H1 (cell line): ENCODE data around the gene IP6K3. TPM values are rescaled to one million over a fixed set of nuclear protein-coding genes. Genes with fewer than 3 reads are reported as not detected.

ENCODE experiments used
- CTCF ChIA-PET: fragments of 300-600 bp; sonication (Branson Sonifier 250); formaldehyde crosslinking; loops from one replicate; lab custom pipeline; 2021; ENCODE audit not compliant: partially characterized antibody; lab: Charles Lee
- POLR2A ChIA-PET: fragments of 300-600 bp; sonication (Branson Sonifier 250); formaldehyde crosslinking; loops from one replicate; lab custom pipeline; 2021; ENCODE audit warnings: inconsistent platforms; ENCODE audit not compliant: partially characterized antibody; lab: Charles Lee
- DNase-seq, 2 experiments: peaks; one replicate each; pipeline versions ENCODE4 v3.0.0 to v3.0.0-alpha.2; 2010 to 2022; ENCODE audit warnings: low spot score in 2 of 2, low read depth in 1 of 2, mixed read lengths in 1 of 2
- FAIRE-seq: peaks from 2 replicates; lab custom pipeline; 2011; peaks lifted over from hg19 to GRCh38; lab: Jason Lieb, UNC
- H2AFZ ChIP-seq: 2 replicates; pipeline ENCODE4 v1.8.1; 2012; ENCODE audit warnings: low read length, inconsistent platforms
- H2AK5ac ChIP-seq: 2 replicates; pipeline ENCODE4 v1.6.1; 2013; ENCODE audit warnings: low read depth, low read length
- H2BK120ac ChIP-seq: replicated peaks from 2 replicates; pipeline ENCODE3; 2013; ENCODE audit warnings: low read depth, low read length, inconsistent platforms
- H2BK12ac ChIP-seq: 2 replicates; pipeline ENCODE4 v1.6.1; 2013; ENCODE audit warnings: low read depth, low read length
- H2BK15ac ChIP-seq: 2 replicates; pipeline ENCODE4 v1.6.1; 2013; ENCODE audit warnings: low read length
- H2BK20ac ChIP-seq: 2 replicates; pipeline ENCODE4 v1.6.1; 2013; ENCODE audit warnings: low read length
- H2BK5ac ChIP-seq: 2 replicates; pipeline ENCODE4 v1.6.1; 2013; ENCODE audit warnings: low read depth, low read length
- H3K14ac ChIP-seq: 2 replicates; pipeline ENCODE4 v1.6.1; 2013; ENCODE audit warnings: inconsistent platforms; ENCODE audit not compliant: insufficient read length
- H3K18ac ChIP-seq: 2 replicates; pipeline ENCODE4 v1.6.1; 2013; ENCODE audit warnings: low read length; ENCODE audit errors: extremely low read depth
- H3K23ac ChIP-seq: 2 replicates; pipeline ENCODE4 v1.6.1; 2013; ENCODE audit warnings: inconsistent platforms; ENCODE audit not compliant: insufficient read length
- H3K23me2 ChIP-seq: 2 replicates; pipeline ENCODE4 v1.6.1; 2013; ENCODE audit warnings: low read depth, low read length
- H3K27ac ChIP-seq: 2 replicates; pipeline ENCODE4 v1.6.1; 2011; ENCODE audit warnings: low read depth, low read length, inconsistent platforms
- H3K27me3 ChIP-seq, 4 experiments: replicated peaks in 1 of 4; 1 replicate in 1 of 4; 2 replicates in 3 of 4; pipeline versions ENCODE4 v1.6.1 to v1.8.1; 2011 to 2013; ENCODE audit warnings: low read length in 3 of 4, mild to moderate bottlenecking in 3 of 4, inconsistent platforms in 2 of 4, mixed read lengths in 2 of 4, moderate library complexity in 1 of 4; ENCODE audit not compliant: control insufficient read depth in 3 of 4, insufficient read depth in 3 of 4; ENCODE audit errors: extremely low read depth in 1 of 4
- H3K36me3 ChIP-seq, 4 experiments: 2 replicates each; pipeline versions ENCODE4 v1.6.1 to v1.8.1; 2011 to 2013; ENCODE audit warnings: mild to moderate bottlenecking in 4 of 4, low read length in 3 of 4, moderate library complexity in 2 of 4, control low read depth in 1 of 4, inconsistent platforms in 1 of 4; ENCODE audit not compliant: insufficient read depth in 4 of 4, control insufficient read depth in 2 of 4
- H3K4ac ChIP-seq: replicated peaks from 2 replicates; pipeline ENCODE3; 2013; ENCODE audit warnings: low read length, low read depth, mixed read lengths, inconsistent platforms; ENCODE audit not compliant: insufficient read length
- H3K4me1 ChIP-seq, 4 experiments: replicated peaks in 1 of 4; 1 replicate in 1 of 4; 2 replicates in 3 of 4; pipeline versions ENCODE4 v1.6.1 to v1.8.1; 2011 to 2013; ENCODE audit warnings: low read length in 3 of 4, inconsistent platforms in 2 of 4, mixed read lengths in 1 of 4; ENCODE audit not compliant: insufficient read depth in 4 of 4, control insufficient read depth in 3 of 4
- H3K4me2 ChIP-seq, 2 experiments: 2 replicates each; pipeline versions ENCODE4 v1.6.1 to v1.8.1; 2011 to 2013; ENCODE audit warnings: low read depth in 2 of 2, low read length in 2 of 2, control low read depth in 1 of 2, inconsistent platforms in 1 of 2, mild to moderate bottlenecking in 1 of 2; ENCODE audit not compliant: insufficient read depth in 1 of 2
- H3K4me3 ChIP-seq, 4 experiments: fragments of 200-600, 300-600 bp in 1 of 4; sonication (generic), shearing (Covaris generic), sonication (Bioruptor Twin) in 1 of 4; 2 replicates each; pipeline versions ENCODE4 v1.5.1 to v1.8.1; 2011 to 2016; ENCODE audit warnings: low read length in 4 of 4, low read depth in 3 of 4, control low read depth in 2 of 4, inconsistent platforms in 2 of 4, mild to moderate bottlenecking in 2 of 4, mixed read lengths in 1 of 4, moderate library complexity in 1 of 4; ENCODE audit not compliant: insufficient read depth in 2 of 4; ENCODE audit errors: extremely low read depth in 1 of 4
- H3K56ac ChIP-seq: replicated peaks from 2 replicates; pipeline ENCODE3; 2013; ENCODE audit warnings: low read depth, mild to moderate bottlenecking, mixed read lengths, low read length, inconsistent platforms; ENCODE audit not compliant: insufficient read length
- H3K79me1 ChIP-seq: 2 replicates; pipeline ENCODE4 v1.6.1; 2013; ENCODE audit warnings: low read depth, low read length, control low read depth
- H3K79me2 ChIP-seq, 2 experiments: 2 replicates each; pipeline versions ENCODE4 v1.6.1 to v1.8.1; 2012 to 2013; ENCODE audit warnings: low read length in 2 of 2, mild to moderate bottlenecking in 2 of 2, inconsistent platforms in 1 of 2; ENCODE audit not compliant: insufficient read depth in 2 of 2, control insufficient read depth in 1 of 2
- H3K9ac ChIP-seq, 4 experiments: replicated peaks in 1 of 4; 1 replicate in 1 of 4; 2 replicates in 3 of 4; pipeline versions ENCODE4 v1.6.1 to v1.8.1; 2011 to 2013; ENCODE audit warnings: low read depth in 3 of 4, low read length in 3 of 4, control low read depth in 2 of 4, mild to moderate bottlenecking in 2 of 4, moderate library complexity in 2 of 4, inconsistent platforms in 1 of 4; ENCODE audit errors: extremely low read depth in 1 of 4
- H3K9me3 ChIP-seq, 2 experiments: 2 replicates each; pipeline versions ENCODE4 v1.6.1 to v1.8.1; 2012 to 2013; ENCODE audit warnings: mild to moderate bottlenecking in 2 of 2, moderate library complexity in 2 of 2, control low read depth in 1 of 2, inconsistent platforms in 1 of 2, low read depth in 1 of 2, low read length in 1 of 2, mixed read lengths in 1 of 2; ENCODE audit not compliant: insufficient read depth in 2 of 2
- H4K20me1 ChIP-seq, 2 experiments: replicated peaks in 1 of 2; 2 replicates each; pipeline versions ENCODE3 to v1.8.1; 2011 to 2013; ENCODE audit warnings: inconsistent platforms in 2 of 2, low read length in 2 of 2, mild to moderate bottlenecking in 1 of 2; ENCODE audit not compliant: insufficient read depth in 2 of 2, control insufficient read depth in 1 of 2
- H4K5ac ChIP-seq: 2 replicates; pipeline ENCODE4 v1.6.1; 2013; ENCODE audit warnings: low read length, low read depth, mixed read lengths, inconsistent platforms; ENCODE audit not compliant: insufficient read length
- H4K8ac ChIP-seq: 2 replicates; pipeline ENCODE4 v1.8.0; 2013; ENCODE audit warnings: mild to moderate bottlenecking, moderate library complexity, low read length, inconsistent platforms; ENCODE audit not compliant: insufficient read depth; ENCODE audit errors: extremely low read depth
- H4K91ac ChIP-seq: replicated peaks from 2 replicates; pipeline ENCODE3; 2013; ENCODE audit warnings: low read length, mixed read lengths, inconsistent platforms; ENCODE audit not compliant: insufficient read length
- ASH2L ChIP-seq: fragments of 200-600, 300-600 bp; sonication (generic); IDR thresholded peaks from one replicate; pipeline ENCODE4 v1.7.1; 2017; ENCODE audit warnings: low read length
- BACH1 ChIP-seq: IDR thresholded peaks from 2 replicates; pipeline ENCODE4 v1.6.1; 2012; ENCODE audit warnings: low read length, improper control_type of control experiment
- CBX5 ChIP-seq: fragments of 300-800, 300-1000 bp; sonication (generic); IDR thresholded peaks from 2 replicates; pipeline ENCODE4 v1.7.1; 2016; ENCODE audit warnings: antibody characterized with exemption, low read length, low read depth
- CHD2 ChIP-seq: IDR thresholded peaks from 2 replicates; pipeline ENCODE4 v1.6.1; 2012; ENCODE audit warnings: low read length, improper control_type of control experiment
- NRF1 ChIP-seq: IDR thresholded peaks from 2 replicates; pipeline ENCODE4 v1.6.1; 2011; ENCODE audit warnings: mild to moderate bottlenecking, low read depth, low read length, improper control_type of control experiment
- RAD21 ChIP-seq, 2 experiments: IDR thresholded peaks in 1 of 2; conservative IDR thresholded peaks in 1 of 2; 2 replicates each; pipeline ENCODE4 v1.6.1; 2011; ENCODE audit warnings: low read depth in 2 of 2, low read length in 2 of 2, improper control_type of control experiment in 1 of 2, inconsistent platforms in 1 of 2, mild to moderate bottlenecking in 1 of 2, moderate library complexity in 1 of 2
- RBBP5 ChIP-seq: IDR thresholded peaks from 2 replicates; pipeline ENCODE4 v1.7.1; 2012; ENCODE audit warnings: low read depth, mild to moderate bottlenecking, inconsistent platforms, low read length, moderate library complexity, borderline replicate concordance
- RNF2 ChIP-seq: fragments of 200-900, 300-1000 bp; sonication (generic); IDR thresholded peaks from 2 replicates; pipeline ENCODE4 v1.7.1; 2016; ENCODE audit warnings: borderline replicate concordance, low read depth, mild to moderate bottlenecking, antibody characterized with exemption, low read length; ENCODE audit not compliant: poor library complexity, severe bottlenecking; ENCODE audit errors: missing control alignments
- SAP30 ChIP-seq: fragments of 300-600 bp; sonication (generic); IDR thresholded peaks from 2 replicates; pipeline ENCODE4 v1.7.1; 2012; ENCODE audit warnings: low read length, moderate library complexity, mild to moderate bottlenecking, inconsistent platforms; ENCODE audit not compliant: insufficient read depth, insufficient replicate concordance
- SIX5 ChIP-seq: IDR thresholded peaks from 2 replicates; pipeline ENCODE4 v1.6.1; 2011; ENCODE audit warnings: mild to moderate bottlenecking, low read depth, low read length
- SP4 ChIP-seq: IDR thresholded peaks from 2 replicates; pipeline ENCODE4 v1.6.1; 2012; ENCODE audit warnings: low read length, inconsistent platforms
- ZNF274 ChIP-seq: IDR thresholded peaks from 2 replicates; pipeline ENCODE4 v1.7.0; 2012; ENCODE audit warnings: low read length, borderline replicate concordance; ENCODE audit errors: extremely low read depth
- WGBS, 2 experiments: shearing (Covaris generic) in 1 of 2; methylation state at CpG; one replicate each; pipeline versions ENCODE4 v1.1.6 to v1.1.7; 2013 to 2015; ENCODE audit warnings: low lambda C conversion rate in 2 of 2, mixed read lengths in 2 of 2, inconsistent platforms in 1 of 2, low coverage in 1 of 2, missing lambda C conversion rate in 1 of 2; ENCODE audit not compliant: insufficient replicate concordance in 2 of 2, insufficient coverage in 1 of 2, insufficient read length in 1 of 2; ENCODE audit errors: extremely low coverage in 1 of 2, missing lambda C conversion rate in 1 of 2; 5-methylcytosine and 5-hydroxymethylcytosine counted together
- polyA plus RNA-seq, 7 experiments: library from polyadenylated mRNA; depleted of rRNA in 3 of 7; stranded (reverse) in 5 of 7; unstranded in 2 of 7; fragments of >200 nt in 5 of 7; fragments of 200-250 nt in 2 of 7; gene quantifications; 1 replicate in 5 of 7; 2 replicates in 1 of 7; 4 replicates in 1 of 7; pipeline versions ENCODE4 v1.2.1 to v1.2.3, GENCODE V29; 2011 to 2013; ENCODE audit warnings: missing spikeins in 2 of 7, mixed read lengths in 2 of 7
- total RNA-seq: library from RNA; stranded (reverse); fragmentation: NEBNext Ultra II Directional; extraction: Animal tissue kit (Norgen Biotek cat#: 25700); gene quantifications from 2 replicates; pipeline ENCODE4 v1.2.1, GENCODE V29; 2021

The IP6K3 gene
- total and polyA plus RNA-seq, 2 of the 8 experiments (the other 6 are each of a cell fraction or from before 2014, with no cell fraction given): 0.22 to 0.73 TPM

DNA sequence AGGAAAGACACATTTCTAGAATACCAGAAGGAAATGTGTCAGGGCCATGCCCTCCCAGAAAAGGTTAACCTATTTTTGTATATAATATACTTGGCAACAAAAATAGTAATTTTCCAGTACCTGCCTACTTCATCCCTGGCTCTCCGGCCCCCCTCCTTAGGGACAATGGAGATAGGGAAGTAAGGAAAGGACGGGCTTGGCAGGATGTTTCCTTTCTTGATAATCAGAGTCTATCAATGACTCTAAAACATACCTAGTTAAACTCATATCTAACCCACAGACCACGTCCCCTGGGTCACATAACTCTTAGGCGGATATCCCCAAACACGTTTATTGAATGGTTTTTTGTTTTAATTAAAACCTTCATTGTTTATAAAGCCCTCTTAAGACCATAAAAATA, 47.0 kb downstream of the IP6K3 start:
- Histone ChIP-seq H4K8ac (no peak overlapping the region), H3K36me3 (peaks cover 22 to 54% (median 27%) of the 10 kb centered on the region in 4 experiments), H4K5ac (no peak overlapping the region), H2BK15ac (no peak overlapping the region), H3K23me2 (no peaks in the 10 kb centered on the region), H3K27me3 (no peaks in the 10 kb centered on the region), H3K14ac (no peak overlapping the region), H4K91ac (no peak overlapping the region), H2AK5ac (no peak overlapping the region), H3K79me1 (peaks cover 5% of the 10 kb centered on the region), H3K18ac (no peak overlapping the region), H2BK12ac (no peak overlapping the region), H3K9me3 (no peaks in the 10 kb centered on the region), H3K4me2 (no peak overlapping the region), H3K4me1 (peaks cover 0 to 5% (median 0%) of the 10 kb centered on the region in 4 experiments; a peak in 2 of 7 replicates), H4K20me1 (peaks cover 13 to 15% of the 10 kb centered on the region in 2 experiments), H3K27ac (no peak overlapping the region), H2AFZ (no peak overlapping the region), H3K56ac (no peak overlapping the region), H3K23ac (no peak overlapping the region), H3K79me2 (no peaks in the 10 kb centered on the region), H3K9ac (no peak overlapping the region), H3K4me3 (no peak overlapping the region), H3K4ac (no peak overlapping the region), H2BK20ac (no peak overlapping the region), H2BK120ac (no peak overlapping the region), H2BK5ac (no peak overlapping the region)
- FAIRE-seq: no peak
- CTCF ChIA-PET: interaction anchor here (0.8 to 4.1 kb wide), 22 partner anchors 8 to 283 kb away, joined by 3 to 47 read pairs (median 10); partner anchors contain the start of genes BAK1, ITPR3 and UQCC2
- DNase-seq: no peak
- no peak for TF ChIP-seq SAP30
- TF ChIP-seq CBX5: no peak
- no peak for TF ChIP-seq CHD2
- no peak for TF ChIP-seq RBBP5
- no peak for TF ChIP-seq BACH1
- TF ChIP-seq ZNF274: no peak
- no peak for TF ChIP-seq RNF2
- TF ChIP-seq RAD21 (IDR thresholded peaks at IDR 0.05 in 1 of 2, conservative IDR thresholded peaks at IDR 0.05 in 1 of 2; ENCODE audit: low read depth in 2 of 2, low read length in 2 of 2): no peak
- no peak for TF ChIP-seq NRF1
- no peak for TF ChIP-seq SIX5
- TF ChIP-seq ASH2L: no peak
- no peak for TF ChIP-seq SP4
- whole genome bisulfite sequencing, 2 experiments: 90% methylated on average over 5 of the region's 5 CpGs; no CpG with 5 or more reads in 1 of the 2 experiments
- POLR2A ChIA-PET: interaction anchor here (1.6 to 2.6 kb wide), 2 partner anchors 9 to 16 kb away, joined by 6 to 10 read pairs; no protein-coding TSS in a partner anchor
